Activated naive CD8-positive, alpha-beta T cell (primary cell): Measurements from ENCODE around the gene CEBPE.

Source experiments
- H3K27ac Mint-ChIP-seq: one replicate; pipeline ENCODE4 v1.8.0; 2021; ENCODE audit warnings: mixed read lengths
- H3K27me3 Mint-ChIP-seq: one replicate; pipeline ENCODE4 v1.8.0; 2021; ENCODE audit warnings: mixed read lengths
- H3K36me3 Mint-ChIP-seq: one replicate; pipeline ENCODE4 v1.8.0; 2021; ENCODE audit warnings: mixed read lengths
- H3K4me1 Mint-ChIP-seq: one replicate; pipeline ENCODE4 v1.8.0; 2021; ENCODE audit warnings: low read depth, mixed read lengths
- H3K4me3 Mint-ChIP-seq: one replicate; pipeline ENCODE4 v1.8.0; 2021; ENCODE audit warnings: mild to moderate bottlenecking, mixed read lengths
- H3K9me3 Mint-ChIP-seq: one replicate; pipeline ENCODE4 v1.8.0; 2021; ENCODE audit warnings: low read depth, mixed read lengths

The CEBPE gene

GRCh38 chr14:23118506-23119362 lies at the start of gene CEBPE:
Gene CEBPE (minus strand): TSS chr14:23119255. CDS start chr14:23119091, 164 bp downstream.
- Mint-ChIP-seq H3K36me3 (no peaks in the 10 kb centered on the region), H3K27ac (peak within 1 kb of the TSS; percentile 86), H3K27me3 (no peaks in the 10 kb centered on the region), H3K4me1 (peaks cover 59% of the 10 kb centered on the region), H3K4me3 (peak within 1 kb of the TSS; percentile 71), H3K9me3 (no peaks in the 10 kb centered on the region)

DNA sequence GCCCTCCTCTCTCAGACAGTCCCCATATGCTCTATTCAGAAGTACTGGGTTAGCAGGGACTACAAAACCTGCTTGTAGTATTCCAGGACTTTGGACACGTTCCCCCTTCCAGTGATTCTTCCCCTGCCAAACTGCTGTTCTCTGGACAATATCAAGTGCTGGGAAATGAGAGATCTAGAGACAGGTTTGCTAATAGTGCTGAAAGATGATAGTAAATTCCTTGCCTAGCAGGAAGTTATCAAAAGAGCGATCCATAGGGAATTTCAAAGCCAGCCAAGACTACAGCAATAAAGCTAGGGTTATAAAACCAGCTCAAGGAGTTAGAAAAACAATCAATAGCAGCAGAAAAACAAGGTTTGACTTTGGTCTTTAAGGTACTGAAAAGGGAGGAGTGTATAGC lies 49.2 kb upstream of the CEBPE start:
- H3K4me3 Mint-ChIP-seq = no peak overlapping the region
- peaks cover 35% of the 10 kb centered on the region for H3K4me1 Mint-ChIP-seq
- no peak overlapping the region for H3K27ac Mint-ChIP-seq
- H3K27me3 Mint-ChIP-seq = no peaks in the 10 kb centered on the region
- no peaks in the 10 kb centered on the region for H3K9me3 Mint-ChIP-seq
- no peaks in the 10 kb centered on the region for H3K36me3 Mint-ChIP-seq

DNA sequence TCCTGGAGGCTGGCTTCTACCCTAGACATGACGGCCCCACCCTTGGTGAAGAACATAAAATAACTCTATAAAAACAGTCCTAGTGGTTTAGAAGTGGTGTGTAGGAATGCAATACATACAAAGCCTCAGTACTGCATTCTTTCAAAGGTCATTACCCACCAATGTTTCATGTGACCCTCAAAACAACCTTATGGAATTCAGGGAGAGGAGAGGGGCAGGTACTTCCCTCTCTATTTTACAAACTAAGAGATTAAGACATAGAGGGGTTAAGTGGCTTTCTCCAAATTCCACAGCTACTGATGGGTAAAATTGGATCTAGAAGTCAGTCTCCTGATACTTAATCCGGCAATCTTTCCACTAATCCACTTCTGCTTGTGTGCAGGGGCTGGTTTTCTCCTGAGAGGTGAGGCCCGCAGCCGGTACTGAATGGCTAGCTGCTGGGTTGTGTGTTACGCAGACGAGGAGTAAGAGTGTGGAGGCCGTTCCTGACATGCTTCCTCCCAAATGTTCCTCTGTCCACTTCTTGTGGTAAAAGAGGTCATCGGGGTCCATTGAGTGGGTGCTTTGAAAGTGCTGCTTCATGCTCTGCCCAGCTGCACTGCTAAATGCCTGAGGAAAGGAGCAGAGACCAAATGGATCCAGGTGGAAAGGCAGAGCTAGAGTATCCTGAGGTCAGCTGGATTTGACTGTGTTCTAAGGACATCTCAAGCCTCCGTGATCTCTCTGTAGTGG lies 48.2 kb upstream of the CEBPE start:
- H3K9me3 Mint-ChIP-seq = no peaks in the 10 kb centered on the region
- H3K4me3 Mint-ChIP-seq = no peak overlapping the region
- H3K27ac Mint-ChIP-seq = no peak overlapping the region
- H3K27me3 Mint-ChIP-seq = no peaks in the 10 kb centered on the region
- no peaks in the 10 kb centered on the region for H3K36me3 Mint-ChIP-seq
- H3K4me1 Mint-ChIP-seq = peaks cover 35% of the 10 kb centered on the region

GRCh38 chr14:23164949-23165348 lies 45.9 kb upstream of the CEBPE start:
- Mint-ChIP-seq H3K4me1 (peaks cover 30% of the 10 kb centered on the region), H3K4me3 (no peak overlapping the region), H3K27ac (no peak overlapping the region), H3K36me3 (no peaks in the 10 kb centered on the region), H3K9me3 (no peaks in the 10 kb centered on the region), H3K27me3 (no peaks in the 10 kb centered on the region)

- no peaks in the 10 kb centered on the region for H3K27me3 Mint-ChIP-seq
- H3K4me3 Mint-ChIP-seq = no peak overlapping the region
- no peaks in the 10 kb centered on the region for H3K36me3 Mint-ChIP-seq
- peaks cover 28% of the 10 kb centered on the region for H3K4me1 Mint-ChIP-seq
- peak overlapping the region; percentile 25 for H3K27ac Mint-ChIP-seq
- H3K9me3 Mint-ChIP-seq = no peaks in the 10 kb centered on the region
These were observed 45.2 kb upstream of the CEBPE start for GRCh38 chr14:23164250-23164649.

GRCh38 chr14:23163830-23164229 lies 44.8 kb upstream of the CEBPE start:
- Mint-ChIP-seq H3K27me3 (no peaks in the 10 kb centered on the region), H3K4me1 (peaks cover 28% of the 10 kb centered on the region), H3K36me3 (no peaks in the 10 kb centered on the region), H3K9me3 (no peaks in the 10 kb centered on the region), H3K27ac (peak overlapping the region; percentile 25), H3K4me3 (no peak overlapping the region)

DNA sequence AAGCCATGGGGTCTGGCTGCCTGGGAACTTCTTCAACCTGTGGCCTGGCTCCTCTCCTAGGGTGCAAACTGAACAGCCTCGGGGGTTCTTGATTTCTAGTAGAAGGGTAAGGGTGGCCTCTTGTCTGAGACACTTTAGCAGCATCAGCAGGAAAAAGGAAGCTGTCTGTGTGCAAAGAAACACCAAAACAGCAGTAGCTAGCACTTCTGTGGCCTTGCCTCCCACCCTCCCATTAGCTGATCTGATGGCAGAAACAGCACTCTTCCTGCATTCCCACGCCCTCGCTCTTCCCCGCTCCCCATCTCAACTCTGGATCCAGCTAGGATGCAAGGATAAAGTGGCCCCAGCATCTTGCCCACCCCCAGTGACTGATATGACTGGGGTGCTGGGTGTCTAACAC lies 43.7 kb upstream of the CEBPE start:
- no peaks in the 10 kb centered on the region for H3K27me3 Mint-ChIP-seq
- H3K4me3 Mint-ChIP-seq = peak overlapping the region; percentile 73
- H3K27ac Mint-ChIP-seq = peak overlapping the region; percentile 84
- peaks cover 28% of the 10 kb centered on the region for H3K4me1 Mint-ChIP-seq
- H3K9me3 Mint-ChIP-seq = no peaks in the 10 kb centered on the region
- H3K36me3 Mint-ChIP-seq = no peaks in the 10 kb centered on the region

DNA sequence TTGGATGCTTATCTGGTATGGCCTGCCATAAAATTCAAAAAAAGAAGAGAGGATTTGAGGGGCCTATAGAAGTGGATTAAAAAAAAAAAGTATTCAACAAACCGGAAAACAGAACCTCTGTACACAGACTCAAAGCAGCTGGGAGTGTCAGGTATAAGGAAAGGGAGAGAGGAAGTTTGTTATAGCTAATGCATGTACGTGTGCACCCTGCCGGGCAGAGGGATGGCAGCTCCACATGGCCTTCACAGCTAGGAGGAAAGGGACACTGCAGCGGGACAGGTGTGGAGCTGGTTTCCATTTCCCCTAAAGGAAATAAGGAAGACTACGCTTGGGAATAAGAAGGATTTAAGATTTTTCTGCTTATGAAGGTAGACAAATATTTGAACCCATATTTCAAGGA lies 43.0 kb upstream of the CEBPE start:
- Mint-ChIP-seq H3K9me3 (no peaks in the 10 kb centered on the region), H3K27ac (peak overlapping the region; percentile 84), H3K27me3 (no peaks in the 10 kb centered on the region), H3K36me3 (no peaks in the 10 kb centered on the region), H3K4me1 (peaks cover 28% of the 10 kb centered on the region), H3K4me3 (peak overlapping the region; percentile 64)

DNA sequence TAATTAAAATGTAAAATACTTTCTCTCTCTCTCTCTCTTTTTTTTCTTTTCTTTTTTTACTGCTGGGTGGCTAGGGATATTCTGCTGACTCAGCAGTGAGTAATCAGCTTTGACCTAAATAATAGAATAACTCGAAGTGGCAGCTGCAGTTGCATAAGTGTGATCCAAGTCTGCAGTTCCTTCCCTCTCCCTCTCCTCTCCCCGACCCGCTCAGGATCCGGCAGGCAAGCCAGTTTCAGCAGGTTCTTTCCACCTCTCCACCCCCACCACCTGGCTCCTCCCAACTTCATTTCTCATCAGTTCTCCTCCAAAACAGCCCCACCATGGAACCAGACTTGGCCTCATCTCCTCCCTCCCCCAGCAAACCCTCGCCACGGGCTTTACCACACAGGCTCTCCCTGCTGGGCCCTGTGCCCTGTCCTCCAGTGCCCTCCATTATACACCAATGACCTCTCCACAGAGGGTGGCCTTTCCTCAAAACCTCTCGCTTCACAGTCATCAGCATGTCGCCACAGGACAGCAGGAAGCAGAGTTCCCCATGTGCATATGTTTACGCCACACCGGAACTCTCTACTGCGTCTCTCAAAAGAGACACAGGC lies 42.0 kb upstream of the CEBPE start:
- H3K4me1 Mint-ChIP-seq = peaks cover 31% of the 10 kb centered on the region
- no peaks in the 10 kb centered on the region for H3K9me3 Mint-ChIP-seq
- no peak overlapping the region for H3K4me3 Mint-ChIP-seq
- peak overlapping the region; percentile 34 for H3K27ac Mint-ChIP-seq
- H3K36me3 Mint-ChIP-seq = no peaks in the 10 kb centered on the region
- no peaks in the 10 kb centered on the region for H3K27me3 Mint-ChIP-seq

GRCh38 chr14:23159532-23159931 lies 40.5 kb upstream of the CEBPE start:
- peaks cover 41% of the 10 kb centered on the region for H3K4me1 Mint-ChIP-seq
- no peak overlapping the region for H3K27ac Mint-ChIP-seq
- H3K4me3 Mint-ChIP-seq = no peak overlapping the region
- H3K36me3 Mint-ChIP-seq = no peaks in the 10 kb centered on the region
- no peaks in the 10 kb centered on the region for H3K27me3 Mint-ChIP-seq
- H3K9me3 Mint-ChIP-seq = no peaks in the 10 kb centered on the region

GRCh38 chr14:23158779-23159178 lies 39.7 kb upstream of the CEBPE start:
- Mint-ChIP-seq H3K27ac (no peak overlapping the region), H3K4me1 (peaks cover 45% of the 10 kb centered on the region), H3K27me3 (no peaks in the 10 kb centered on the region), H3K4me3 (no peak overlapping the region), H3K9me3 (no peaks in the 10 kb centered on the region), H3K36me3 (no peaks in the 10 kb centered on the region)

DNA sequence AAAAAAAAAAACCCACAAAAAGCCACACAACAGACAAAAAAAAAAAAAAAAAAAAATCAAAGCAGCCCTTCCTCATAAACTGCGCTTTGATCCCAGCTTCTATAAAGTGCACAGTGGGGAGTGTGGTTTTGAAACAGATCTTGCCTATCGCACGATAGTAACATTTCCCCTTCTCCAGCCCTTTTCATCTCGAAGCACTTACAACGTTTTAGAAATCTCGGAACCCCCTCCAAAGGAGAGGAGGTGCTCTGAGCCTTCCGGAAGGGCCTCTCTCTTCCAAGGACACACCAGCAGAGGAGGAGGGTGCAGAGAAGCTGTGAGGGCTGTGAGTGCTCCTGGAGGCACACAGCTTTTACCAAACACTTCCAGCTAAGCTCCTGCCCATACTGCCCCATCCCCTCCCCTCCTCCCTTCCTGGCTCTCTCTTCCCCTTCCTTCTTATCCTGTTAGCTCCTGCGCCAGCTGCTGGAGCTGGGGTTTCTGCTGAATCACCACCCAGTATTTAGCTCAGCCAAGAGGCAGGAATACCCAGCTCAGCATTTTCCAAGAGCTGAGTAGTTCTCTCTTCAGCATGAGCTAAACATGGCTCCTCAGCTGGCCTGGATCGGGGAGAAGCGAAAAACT lies 36.0 kb upstream of the CEBPE start:
- peaks cover 30% of the 10 kb centered on the region for H3K4me1 Mint-ChIP-seq
- no peaks in the 10 kb centered on the region for H3K9me3 Mint-ChIP-seq
- no peaks in the 10 kb centered on the region for H3K27me3 Mint-ChIP-seq
- no peak overlapping the region for H3K27ac Mint-ChIP-seq
- H3K4me3 Mint-ChIP-seq = peak overlapping the region; percentile 46
- no peaks in the 10 kb centered on the region for H3K36me3 Mint-ChIP-seq

DNA sequence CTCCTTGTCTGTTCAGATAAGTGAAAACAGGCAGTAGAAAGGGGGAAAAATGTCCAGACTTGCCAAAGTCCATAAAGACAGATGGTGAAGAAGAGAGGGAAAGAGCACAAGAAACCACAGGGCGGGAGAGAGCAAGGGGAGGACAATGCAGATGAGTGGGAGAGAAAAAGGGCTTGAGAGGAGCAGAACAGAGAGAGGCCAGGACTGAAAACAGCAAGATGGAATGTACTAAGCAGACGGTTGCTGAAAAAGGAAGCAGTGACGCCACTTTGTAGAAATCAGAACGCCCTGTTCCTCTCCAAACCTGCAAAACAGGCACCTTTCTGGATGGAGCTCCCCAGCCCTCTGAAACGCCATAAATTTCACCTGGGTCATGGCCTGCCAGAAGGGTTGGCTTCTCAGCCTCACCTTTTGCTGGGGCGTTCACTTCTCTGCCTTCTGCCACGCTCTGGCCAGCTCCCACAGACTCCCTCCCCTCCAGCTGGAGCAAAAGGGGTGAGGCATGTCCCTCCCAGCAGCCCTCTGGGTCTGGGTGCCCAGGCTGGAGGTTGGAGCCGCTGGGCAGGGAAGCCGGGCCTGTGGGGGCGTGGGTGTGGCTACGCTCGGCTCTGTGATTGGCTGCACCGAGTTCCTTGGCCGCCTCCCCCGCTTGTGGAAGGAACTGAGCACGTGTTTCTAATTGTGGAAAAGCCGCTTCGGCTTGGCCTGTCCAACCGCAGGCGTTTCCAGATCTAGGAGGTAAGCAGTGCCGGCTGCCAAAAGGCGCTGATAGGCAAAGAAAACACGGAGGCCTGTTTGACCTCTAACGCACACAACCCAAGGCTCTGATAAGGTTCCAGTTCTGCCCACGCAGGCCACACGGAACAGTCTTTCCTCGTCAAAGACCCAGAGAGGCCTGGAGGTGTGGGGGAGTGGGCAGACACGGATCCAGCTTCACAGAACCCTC lies 35.1 kb upstream of the CEBPE start:
- H3K4me1 Mint-ChIP-seq = peaks cover 30% of the 10 kb centered on the region
- no peaks in the 10 kb centered on the region for H3K36me3 Mint-ChIP-seq
- no peak overlapping the region for H3K27ac Mint-ChIP-seq

DNA sequence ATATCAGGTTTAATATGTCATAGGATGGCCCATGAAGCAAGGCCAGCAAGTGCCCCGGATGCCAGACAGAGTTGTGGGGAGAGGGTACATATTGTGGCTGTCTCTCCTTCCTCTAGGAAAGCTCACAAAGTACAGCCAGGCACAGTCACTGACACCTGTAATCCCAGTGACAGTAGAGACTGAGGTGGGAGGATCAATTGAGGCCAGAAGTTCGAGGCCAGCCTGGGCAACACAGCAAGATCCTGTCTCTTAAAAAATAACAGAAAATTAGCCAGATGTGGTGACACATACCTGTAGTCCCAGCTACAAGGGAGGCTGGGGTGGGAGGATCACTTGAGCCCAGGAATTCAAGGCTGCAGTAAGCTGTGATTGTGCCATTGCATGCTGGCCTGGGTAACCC lies 32.3 kb upstream of the CEBPE start:
- Mint-ChIP-seq H3K9me3 (no peaks in the 10 kb centered on the region), H3K27ac (no peak overlapping the region), H3K27me3 (no peaks in the 10 kb centered on the region), H3K4me3 (no peak overlapping the region), H3K4me1 (peaks cover 30% of the 10 kb centered on the region), H3K36me3 (no peaks in the 10 kb centered on the region)

More for the DNA sequence above, 35.1 kb upstream of the CEBPE start:
- Mint-ChIP-seq H3K4me3 (peak overlapping the region; percentile 18), H3K27me3 (no peaks in the 10 kb centered on the region), H3K9me3 (no peaks in the 10 kb centered on the region)
